GM12878 (cell line): Measurements from ENCODE around the gene GUCY1B1. TPM values are rescaled to one million over a fixed set of nuclear protein-coding genes. Genes with fewer than 3 reads are reported as not detected.

Experiments used
- ATAC-seq: fragments of 200-7000 bp; cut with Tn5 transposase; 3 replicates; pipeline ENCODE4 v1.9.1; 2020; ENCODE audit warnings: mild to moderate bottlenecking, moderate library complexity
- BruUV-seq: library from RNA; stranded (reverse); fragments of 400-500 nt; replicated peaks from 2 replicates; lab custom pipeline; 2021; lab: Mats Ljungman, UMichigan
- CTCF ChIA-PET: fragments of 300-600 bp; sonication (Branson Sonifier 250); formaldehyde crosslinking; extraction: SDS; loops from one replicate; lab custom pipeline; 2021; ENCODE audit warnings: inconsistent platforms; lab: Yijun Ruan, JAX
- POLR2A ChIA-PET: fragments of 350-600 bp; formaldehyde crosslinking; extraction: SDS; loops from one replicate; lab custom pipeline; 2021; ENCODE audit warnings: inconsistent platforms; lab: Charles Lee
- RAD21 ChIA-PET: fragments of 300-600 bp; sonication (Branson Sonifier 250); formaldehyde crosslinking; loops from one replicate; lab custom pipeline; 2023; ENCODE audit warnings: antibody characterized with exemption; ENCODE audit not compliant: unreplicated experiment; lab: Charles Lee
- SMC1A ChIA-PET: fragments of 300-600 bp; sonication (Branson Sonifier 250); formaldehyde crosslinking; loops from one replicate; lab custom pipeline; 2023; ENCODE audit not compliant: unreplicated experiment, uncharacterized antibody; lab: Charles Lee
- DNase-seq: peaks from one replicate; pipeline ENCODE4 v3.0.0-alpha.2; 2011; ENCODE audit warnings: low read depth, low spot score
- FAIRE-seq: peaks from 3 replicates; lab custom pipeline; 2011; peaks lifted over from hg19 to GRCh38; lab: Jason Lieb, UNC
- H2AFZ ChIP-seq: 2 replicates; pipeline ENCODE4 v1.6.0; 2011; ENCODE audit warnings: low read depth, low read length, control low read depth; ENCODE audit not compliant: control insufficient read depth
- H3K27ac ChIP-seq: 2 replicates; pipeline ENCODE4 v1.5.1; 2011; ENCODE audit warnings: control low read depth; ENCODE audit not compliant: control insufficient read depth, insufficient read depth
- H3K27me3 ChIP-seq, 2 experiments: replicated peaks in 1 of 2; 2 replicates each; pipeline versions ENCODE4 v1.6.0 to v1.6.1; 2011; ENCODE audit warnings: low read length in 1 of 2; ENCODE audit not compliant: control insufficient read depth in 2 of 2, insufficient read depth in 2 of 2
- H3K36me3 ChIP-seq, 2 experiments: 2 replicates each; pipeline ENCODE4 v1.5.1; 2011; ENCODE audit warnings: low read length in 1 of 2; ENCODE audit not compliant: control insufficient read depth in 2 of 2, insufficient read depth in 2 of 2
- H3K4me1 ChIP-seq: 2 replicates; pipeline ENCODE4 v1.6.1; 2011; ENCODE audit warnings: mild to moderate bottlenecking, low read length, moderate library complexity, mixed read lengths; ENCODE audit not compliant: control insufficient read depth, insufficient read depth
- H3K4me2 ChIP-seq: 2 replicates; pipeline ENCODE4 v1.6.0; 2011; ENCODE audit warnings: control low read depth; ENCODE audit not compliant: control insufficient read depth, insufficient read depth
- H3K4me3 ChIP-seq: fragments of 200-600 bp; sonication (generic); 2 replicates; pipeline ENCODE4 v1.5.1; 2016
- H3K79me2 ChIP-seq: 2 replicates; pipeline ENCODE4 v1.6.0; 2011; ENCODE audit warnings: low read length; ENCODE audit not compliant: control insufficient read depth, insufficient read depth
- H3K9ac ChIP-seq: 2 replicates; pipeline ENCODE4 v1.8.0; 2011; ENCODE audit warnings: low read length, control low read depth, mixed read lengths; ENCODE audit not compliant: control insufficient read depth, insufficient read depth
- H3K9me3 ChIP-seq: replicated peaks from 3 replicates; pipeline ENCODE4 v1.5.1; 2011; ENCODE audit warnings: mild to moderate bottlenecking, low read length; ENCODE audit not compliant: control insufficient read depth, insufficient read depth
- H4K20me1 ChIP-seq: 2 replicates; pipeline ENCODE4 v1.6.0; 2011; ENCODE audit not compliant: control insufficient read depth, insufficient read depth
- ATF2 ChIP-seq: IDR thresholded peaks from 2 replicates; pipeline ENCODE4 v1.6.1; 2012; ENCODE audit warnings: low read length, inconsistent platforms
- E4F1 ChIP-seq: fragments of 450-650 bp; IDR thresholded peaks from 2 replicates; pipeline ENCODE4 v1.6.1; 2018; ENCODE audit warnings: borderline replicate concordance, mild to moderate bottlenecking; ENCODE audit not compliant: partially characterized antibody
- EGR1 ChIP-seq, 2 experiments: IDR thresholded peaks; 1 replicate in 1 of 2; 2 replicates in 1 of 2; pipeline ENCODE4 v1.6.1; 2011 to 2012; ENCODE audit warnings: low read depth in 2 of 2, low read length in 2 of 2, borderline replicate concordance in 1 of 2, mild to moderate bottlenecking in 1 of 2, moderate library complexity in 1 of 2
- GATAD2B ChIP-seq: fragments of 450-650 bp; conservative IDR thresholded peaks from 2 replicates; pipeline ENCODE4 v1.6.1; 2017; ENCODE audit warnings: low read depth, mild to moderate bottlenecking, moderate library complexity
- JUND ChIP-seq: IDR thresholded peaks from 2 replicates; pipeline ENCODE4 v1.6.1; 2012; ENCODE audit warnings: low read depth, mild to moderate bottlenecking, low read length, improper control_type of control experiment, moderate library complexity
- NRF1 ChIP-seq: conservative IDR thresholded peaks from 2 replicates; pipeline ENCODE4 v1.6.1; 2011; ENCODE audit warnings: mild to moderate bottlenecking, low read depth, low read length, improper control_type of control experiment
- ZBTB4 ChIP-seq: fragments of 450-650 bp; formaldehyde crosslinking; IDR thresholded peaks from 2 replicates; pipeline ENCODE4 v1.4.0; 2022; ENCODE audit warnings: mild to moderate bottlenecking, moderate library complexity
- ZBTB40 ChIP-seq: fragments of 450-650 bp; IDR thresholded peaks from 2 replicates; pipeline ENCODE4 v1.6.1; 2016; ENCODE audit warnings: mild to moderate bottlenecking, moderate library complexity, borderline replicate concordance
- ZNF207 ChIP-seq: fragments of 450-650 bp; IDR thresholded peaks from 2 replicates; pipeline ENCODE4 v1.6.1; 2014; ENCODE audit warnings: antibody characterized with exemption, mild to moderate bottlenecking, borderline replicate concordance
- WGBS: methylation state at CpG from one replicate; pipeline ENCODE4 v1.1.6; 2016; ENCODE audit warnings: low lambda C conversion rate; ENCODE audit not compliant: insufficient replicate concordance, insufficient coverage; ENCODE audit errors: missing lambda C conversion rate; 5-methylcytosine and 5-hydroxymethylcytosine counted together
- in situ Hi-C: fragments of 300-500 bp; cut with MboI; formaldehyde crosslinking; loops from 9 replicates; pipeline ENCODE4 v1.14.3; 2018; ENCODE audit warnings: mixed read lengths
- intact Hi-C: fragments of 100-400 bp; cut with micrococcal nuclease; formaldehyde crosslinking; loops from one replicate; pipeline ENCODE4 v1.14.2; 2022; ENCODE audit not compliant: unreplicated experiment
- polyA plus RNA-seq, 11 experiments: library from polyadenylated mRNA; depleted of rRNA in 4 of 11; unstranded in 6 of 11; stranded (reverse) in 5 of 11; fragments of >200 nt; fragmentation: Nextera tagmentation in 4 of 11; fragmentation: Illumina TruSeq in 1 of 11; extraction: Ambion mirVana in 4 of 11; extraction: Trizol in 1 of 11; gene quantifications; 1 replicate in 1 of 11; 2 replicates in 10 of 11; pipeline versions ENCODE4 v1.2.1 to v1.2.3, GENCODE V29; 2011 to 2016; ENCODE audit warnings: inconsistent platforms in 2 of 11, missing spikeins in 2 of 11, low read depth in 1 of 11
- total RNA-seq, 4 experiments: library from RNA; depleted of rRNA in 3 of 4; stranded (reverse); fragments of >200 nt in 3 of 4; fragmentation: Illumina TruSeq in 1 of 4; extraction: Trizol in 1 of 4; gene quantifications; 2 replicates each; pipeline versions ENCODE4 v1.2.1 to v1.2.3, GENCODE V29; 2013 to 2021

GUCY1B1 gene
- total and polyA plus RNA-seq, 10 of the 15 experiments (the other 5 are each of a cell fraction or from before 2014, with no cell fraction given), result 0.60 to 38.5 (median 1.4) TPM

- TF ChIP-seq E4F1, result no peak
- TF ChIP-seq ATF2, result no peak
- no peak for TF ChIP-seq EGR1 (IDR thresholded peaks at IDR 0.05; ENCODE audit: borderline replicate concordance in 1 of 2, low read depth in 2 of 2, low read length in 2 of 2)
- no peak for TF ChIP-seq GATAD2B
- TF ChIP-seq NRF1, result no peak
These were observed 14.5 kb downstream of the GUCY1B1 start (continued) for GRCh38 chr4:155773196-155773800.

- Histone ChIP-seq H3K9me3 (no peaks in the 10 kb centered on the region), H3K4me3 (no peak overlapping the region), H3K9ac (no peak overlapping the region), H3K27ac (no peak overlapping the region), H3K4me1 (no peaks in the 10 kb centered on the region), H3K27me3 (no peaks in the 10 kb centered on the region), H2AFZ (no peak overlapping the region), H4K20me1 (no peaks in the 10 kb centered on the region), H3K4me2 (no peak overlapping the region), H3K36me3 (no peaks in the 10 kb centered on the region), H3K79me2 (no peaks in the 10 kb centered on the region)
- ChIA-PET POLR2A (no interaction called here), CTCF (interaction anchor here (0.9 to 2.4 kb wide), 12 partner anchors 10 to 329 kb away, joined by 3 to 9 read pairs (median 3); no protein-coding TSS in a partner anchor), SMC1A (interaction anchor here (0.9 to 6.0 kb wide), 11 partner anchors 8 to 245 kb away, joined by 3 to 68 read pairs (median 6); no protein-coding TSS in a partner anchor), RAD21 (interaction anchor here (1.2 to 3.0 kb wide), 9 partner anchors 9 to 245 kb away, joined by 3 to 13 read pairs (median 6); no protein-coding TSS in a partner anchor)
- intact Hi-C loops, result no loop called here
- DNase-seq (no peak), FAIRE-seq (no peak), ATAC-seq (no peak)
- BruUV-seq, result no TSS peak
- WGBS, result 14% methylated on average over 4 of the region's 4 CpGs
- in situ Hi-C loops, result no loop called here
- TF ChIP-seq ZBTB40 (no peak), ZBTB4 (CRISPR knock-in tag) (no peak), ZNF207 (no peak), JUND (no peak)
These were observed 15.2 kb downstream of the GUCY1B1 start for GRCh38 chr4:155774033-155774432.
